Fibroblast of villous mesenchyme (primary cell): Measurements from ENCODE around the gene ING1. TPM values are rescaled to one million over a fixed set of nuclear protein-coding genes. Genes with fewer than 3 reads are reported as not detected.
A peak's percentile ranks its signal among the peaks of the same experiment; 100 is the strongest.
"Not testable (repeated sequence)": the region's sequence is repeated elsewhere in the genome, so short reads cannot be mapped to it uniquely, and the experiment has no call there.

Source experiments
- DNase-seq: peaks from one replicate; pipeline ENCODE4 v3.0.0-alpha.2; 2010; ENCODE audit warnings: low read depth
- H3K4me3 ChIP-seq: 2 replicates; pipeline ENCODE4 v1.5.1; 2011; ENCODE audit warnings: low read depth, mild to moderate bottlenecking, low read length
- total RNA-seq: library from RNA; depleted of rRNA; stranded (reverse); fragments of >200 nt; gene quantifications from 2 replicates; pipeline ENCODE4 v1.2.3, GENCODE V29; 2012
- TF ChIP-seq, protein P1 (sequence below): IDR thresholded peaks from 2 replicates; pipeline ENCODE4 v1.5.1; 2012; ENCODE audit warnings: low read depth, mild to moderate bottlenecking, low read length; ENCODE audit not compliant: insufficient read depth

Gene ING1
- total RNA-seq, 1 donor: 8.2 TPM

DNA sequence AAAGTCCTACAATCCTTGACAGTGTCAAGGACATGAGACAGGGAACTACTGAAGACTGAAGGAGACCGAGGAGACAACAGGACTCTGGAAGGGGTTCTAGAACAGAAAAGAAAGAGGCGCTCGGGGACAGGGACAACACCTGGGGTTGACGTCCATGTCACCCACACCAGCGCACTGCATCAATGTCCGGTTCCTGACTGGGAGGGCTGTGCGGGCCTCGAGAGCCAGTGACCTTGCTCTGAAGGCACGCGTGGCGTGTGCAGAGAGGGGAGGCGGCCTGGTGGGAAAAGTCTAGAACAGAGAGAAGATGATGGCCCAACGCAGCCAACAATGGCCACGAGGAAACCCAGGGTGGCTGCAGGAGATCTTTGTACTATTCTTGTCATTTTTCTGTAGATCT is 13.3 kb upstream of the ING1 start:
- DNase-seq: no peak
- no peak overlapping the region for H3K4me3 ChIP-seq
- TF ChIP-seq, protein P1, sequence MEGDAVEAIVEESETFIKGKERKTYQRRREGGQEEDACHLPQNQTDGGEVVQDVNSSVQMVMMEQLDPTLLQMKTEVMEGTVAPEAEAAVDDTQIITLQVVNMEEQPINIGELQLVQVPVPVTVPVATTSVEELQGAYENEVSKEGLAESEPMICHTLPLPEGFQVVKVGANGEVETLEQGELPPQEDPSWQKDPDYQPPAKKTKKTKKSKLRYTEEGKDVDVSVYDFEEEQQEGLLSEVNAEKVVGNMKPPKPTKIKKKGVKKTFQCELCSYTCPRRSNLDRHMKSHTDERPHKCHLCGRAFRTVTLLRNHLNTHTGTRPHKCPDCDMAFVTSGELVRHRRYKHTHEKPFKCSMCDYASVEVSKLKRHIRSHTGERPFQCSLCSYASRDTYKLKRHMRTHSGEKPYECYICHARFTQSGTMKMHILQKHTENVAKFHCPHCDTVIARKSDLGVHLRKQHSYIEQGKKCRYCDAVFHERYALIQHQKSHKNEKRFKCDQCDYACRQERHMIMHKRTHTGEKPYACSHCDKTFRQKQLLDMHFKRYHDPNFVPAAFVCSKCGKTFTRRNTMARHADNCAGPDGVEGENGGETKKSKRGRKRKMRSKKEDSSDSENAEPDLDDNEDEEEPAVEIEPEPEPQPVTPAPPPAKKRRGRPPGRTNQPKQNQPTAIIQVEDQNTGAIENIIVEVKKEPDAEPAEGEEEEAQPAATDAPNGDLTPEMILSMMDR: no peak

DNA sequence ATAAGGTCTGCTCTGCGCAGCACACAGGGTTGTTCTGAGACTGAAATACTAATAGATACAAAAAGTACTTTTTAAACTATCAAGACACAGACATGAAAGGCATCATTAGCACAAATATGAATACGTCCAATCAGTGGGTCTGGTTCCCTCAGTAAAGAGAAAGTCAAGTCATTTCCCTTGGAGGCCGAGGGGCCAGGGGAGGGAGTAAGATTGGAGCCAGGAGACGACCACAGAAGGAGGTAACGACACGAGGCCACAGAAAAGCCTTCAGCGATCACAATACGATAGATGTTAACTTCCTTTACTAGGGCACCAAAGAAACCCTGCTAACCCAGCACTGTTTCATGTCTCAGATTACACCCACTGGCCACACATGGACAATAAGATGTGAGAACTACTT is 12.9 kb upstream of the ING1 start:
- DNase-seq: no peak
- no peak overlapping the region for H3K4me3 ChIP-seq
- TF ChIP-seq, protein P1: no peak

DNA sequence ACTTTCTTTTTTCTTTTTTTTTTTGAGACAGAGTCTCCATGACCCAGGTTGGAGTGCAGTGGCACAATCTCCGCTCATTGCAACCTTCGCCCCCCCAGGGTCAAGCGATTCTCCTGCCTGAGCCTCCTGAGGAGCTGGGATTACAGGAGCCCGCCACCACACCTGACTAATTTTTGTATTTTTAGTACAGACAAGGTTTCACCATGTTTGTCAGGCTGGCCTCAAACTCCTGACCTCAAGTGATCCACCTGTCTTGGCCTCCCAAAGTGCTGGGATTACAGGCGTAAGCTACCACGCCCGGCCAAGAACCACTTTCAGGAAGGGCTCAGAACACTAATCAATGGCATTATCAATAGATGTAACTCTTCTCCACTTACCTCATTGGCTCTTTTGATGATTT is 12.4 kb upstream of the ING1 start:
- DNase-seq, H3K4me3 ChIP-seq: not testable (repeated sequence)

DNA sequence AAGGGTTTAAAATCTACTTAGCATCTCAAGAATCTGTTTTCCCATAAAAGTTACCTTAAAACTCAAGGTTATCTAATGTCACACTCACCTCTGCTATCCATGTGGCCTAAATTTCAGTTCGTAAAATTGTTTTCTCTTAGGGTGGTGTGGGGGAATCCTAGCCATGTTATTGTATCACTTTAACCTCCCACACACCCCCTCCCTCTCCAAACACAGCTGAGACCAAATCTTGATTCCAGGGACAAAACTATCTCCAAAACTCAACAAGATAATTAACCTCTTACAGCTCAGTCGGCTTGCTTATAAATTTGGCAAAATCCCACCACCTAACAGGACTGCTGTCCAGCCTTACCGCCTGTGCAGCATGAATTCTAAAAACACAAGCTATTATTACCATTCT is 11.4 kb upstream of the ING1 start:
- DNase-seq: no peak
- TF ChIP-seq, protein P1: no peak
- H3K4me3 ChIP-seq: no peak overlapping the region

DNA sequence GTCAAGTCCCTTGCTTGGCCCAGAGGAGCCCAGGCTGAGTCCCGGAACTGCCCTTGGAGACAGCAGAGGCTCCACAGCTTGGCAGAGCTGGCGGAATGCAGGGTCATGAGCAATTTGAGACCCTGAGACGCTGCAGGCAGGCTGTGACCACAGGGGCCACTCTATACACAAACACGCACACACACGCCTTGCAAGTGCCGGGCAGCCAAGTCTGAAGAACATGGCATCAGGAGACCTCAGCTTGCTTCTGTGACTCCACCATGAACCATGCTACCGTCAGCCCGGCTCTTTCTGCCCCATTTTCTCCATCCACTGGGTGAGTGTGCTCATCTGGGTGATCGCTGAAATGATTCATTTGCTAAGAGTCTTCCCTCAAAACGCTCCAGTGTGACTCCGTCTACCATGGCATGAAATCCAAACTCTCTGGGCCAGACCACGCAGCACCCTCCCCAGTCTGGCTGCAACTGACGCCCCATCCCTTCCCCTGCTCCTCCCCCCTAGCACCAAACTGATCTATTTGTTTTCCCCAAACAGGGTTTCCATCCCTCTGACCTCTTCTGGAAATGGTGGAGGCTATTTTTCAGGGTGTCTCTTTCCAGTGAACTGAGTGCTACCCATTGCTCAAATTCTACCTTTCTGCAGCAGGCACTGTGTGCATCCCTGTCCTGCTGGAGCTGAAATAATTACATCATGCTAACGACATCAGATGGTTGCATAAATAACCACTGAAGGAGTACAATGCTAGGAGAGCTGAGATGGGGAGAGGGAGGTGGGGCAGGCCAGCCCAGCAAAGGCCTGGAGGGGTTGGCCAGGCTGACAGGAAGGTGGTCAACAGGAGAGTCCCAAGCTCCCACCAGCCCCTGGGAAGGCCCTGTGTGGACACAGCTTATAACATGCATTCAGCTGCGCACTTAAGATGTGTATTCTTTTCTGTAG is 10.6 kb upstream of the ING1 start:
- peak; percentile 36 for DNase-seq
- TF ChIP-seq, protein P1: no peak
- H3K4me3 ChIP-seq: no peak overlapping the region

DNA sequence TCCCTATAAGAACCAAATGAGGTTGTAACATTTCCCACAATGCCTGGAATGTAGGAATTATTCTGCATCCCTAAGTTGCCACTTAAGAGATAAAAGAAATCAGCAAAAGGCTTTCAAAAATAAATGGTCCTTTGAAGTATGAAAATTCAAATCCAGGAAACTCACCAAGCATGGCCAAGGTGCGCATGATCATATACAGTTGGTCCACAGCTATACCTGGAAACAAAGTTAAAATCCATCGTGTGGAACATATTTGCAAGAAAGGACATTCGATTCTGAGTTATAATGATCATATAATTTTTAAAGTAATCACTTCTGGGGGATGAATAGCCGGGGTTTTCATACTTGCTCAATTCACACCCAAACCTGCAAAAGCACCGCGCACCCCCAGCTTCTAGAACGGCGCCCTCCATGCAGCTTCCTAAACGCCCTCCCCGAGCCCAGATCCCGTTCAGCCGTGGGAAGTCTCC is 8.1 kb upstream of the ING1 start:
- DNase-seq: no peak
- H3K4me3 ChIP-seq: peak overlapping the region; percentile 75
- TF ChIP-seq, protein P1: no peak

DNA sequence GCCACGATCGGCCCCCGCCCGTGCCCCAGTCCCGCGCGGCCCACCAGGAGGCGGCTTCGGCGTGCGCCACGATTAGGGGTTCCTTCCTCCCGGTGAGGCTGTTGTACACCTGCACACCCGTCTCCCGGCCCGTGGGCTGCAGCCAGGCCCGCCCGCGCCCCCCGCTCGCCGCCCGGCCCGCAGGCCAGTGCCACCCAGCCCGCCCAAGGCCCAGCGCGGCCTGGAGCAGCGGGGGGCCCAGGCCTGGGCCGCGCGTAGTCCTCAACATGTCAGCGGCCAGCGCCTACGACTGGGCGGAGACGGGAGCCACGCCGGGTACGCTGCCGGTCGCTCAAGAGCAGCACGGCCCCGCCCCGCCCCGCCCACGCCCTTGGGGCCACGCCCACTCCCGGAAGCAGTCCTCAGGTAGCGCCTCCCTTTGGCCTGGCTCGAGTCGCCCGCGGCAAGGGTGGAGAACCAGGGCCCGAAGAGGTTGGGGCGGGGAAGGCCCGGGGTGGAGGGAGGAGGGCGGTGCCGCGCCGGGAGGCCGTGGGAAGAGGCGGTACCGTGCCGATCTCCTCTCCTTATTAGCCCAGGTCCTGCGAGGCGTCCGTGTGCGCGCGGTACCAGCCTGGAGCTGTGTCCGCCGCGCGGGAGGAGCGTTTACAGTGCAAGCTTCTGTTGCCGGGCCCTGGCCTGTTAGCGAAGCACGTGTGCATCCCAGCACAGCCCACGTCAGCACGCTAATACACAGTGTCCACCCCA is 7.5 kb upstream of the ING1 start, which contains the start of gene CARS2:
Gene CARS2 (minus strand): TSS at position 291 of the 744 bp plus-strand sequence. CDS start 23 bp downstream, at position 268.
- peak within 1 kb of the TSS; percentile 75 for H3K4me3 ChIP-seq
- TF ChIP-seq, protein P1: peak; percentile 17
- peak; percentile 98 for DNase-seq
